Measurements from ENCODE around the gene KDF1. TPM values are rescaled to one million over a fixed set of nuclear protein-coding genes. Genes with fewer than 3 reads are reported as not detected.
"Not testable (repeated sequence)": the region's sequence is repeated elsewhere in the genome, so short reads cannot be mapped to it uniquely, and the experiment has no call there.

KDF1 gene
- total RNA-seq, 1 donor from 2014 or later: 0.21 TPM

DNA sequence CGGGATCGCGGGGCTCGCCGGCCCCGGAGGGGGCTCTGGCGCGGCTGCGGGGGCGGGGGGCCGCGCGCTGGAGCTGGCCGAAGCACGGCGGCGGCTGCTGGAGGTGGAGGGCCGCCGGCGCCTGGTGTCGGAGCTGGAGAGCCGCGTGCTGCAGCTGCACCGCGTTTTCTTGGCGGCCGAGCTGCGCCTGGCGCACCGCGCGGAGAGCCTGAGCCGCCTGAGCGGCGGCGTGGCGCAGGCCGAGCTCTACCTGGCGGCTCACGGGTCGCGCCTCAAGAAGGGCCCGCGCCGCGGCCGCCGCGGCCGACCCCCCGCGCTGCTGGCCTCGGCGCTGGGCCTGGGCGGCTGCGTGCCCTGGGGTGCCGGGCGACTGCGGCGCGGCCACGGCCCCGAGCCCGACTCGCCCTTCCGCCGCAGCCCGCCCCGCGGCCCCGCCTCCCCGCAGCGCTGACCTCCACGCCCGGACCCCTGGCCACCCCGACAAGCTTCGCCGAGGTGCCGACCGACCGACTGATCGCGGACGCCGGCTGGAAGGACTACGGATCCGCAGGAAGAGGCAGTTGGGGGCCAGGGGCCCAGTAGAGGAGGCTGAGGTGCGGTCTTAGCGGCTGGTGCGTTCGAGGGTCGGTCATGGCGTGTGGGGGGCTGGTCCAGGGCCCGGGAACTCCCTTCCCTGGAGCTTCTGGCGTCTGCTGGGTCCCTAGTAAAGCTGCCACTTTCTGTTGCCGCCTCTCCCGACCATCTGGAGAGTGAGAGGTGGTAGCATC lies 33.9 kb upstream of the KDF1 start:
- peaks cover 19% of the 10 kb centered on the region for H3K27me3 Mint-ChIP-seq (ENCODE audit: unreplicated experiment)
- TF ChIP-seq, protein P1, sequence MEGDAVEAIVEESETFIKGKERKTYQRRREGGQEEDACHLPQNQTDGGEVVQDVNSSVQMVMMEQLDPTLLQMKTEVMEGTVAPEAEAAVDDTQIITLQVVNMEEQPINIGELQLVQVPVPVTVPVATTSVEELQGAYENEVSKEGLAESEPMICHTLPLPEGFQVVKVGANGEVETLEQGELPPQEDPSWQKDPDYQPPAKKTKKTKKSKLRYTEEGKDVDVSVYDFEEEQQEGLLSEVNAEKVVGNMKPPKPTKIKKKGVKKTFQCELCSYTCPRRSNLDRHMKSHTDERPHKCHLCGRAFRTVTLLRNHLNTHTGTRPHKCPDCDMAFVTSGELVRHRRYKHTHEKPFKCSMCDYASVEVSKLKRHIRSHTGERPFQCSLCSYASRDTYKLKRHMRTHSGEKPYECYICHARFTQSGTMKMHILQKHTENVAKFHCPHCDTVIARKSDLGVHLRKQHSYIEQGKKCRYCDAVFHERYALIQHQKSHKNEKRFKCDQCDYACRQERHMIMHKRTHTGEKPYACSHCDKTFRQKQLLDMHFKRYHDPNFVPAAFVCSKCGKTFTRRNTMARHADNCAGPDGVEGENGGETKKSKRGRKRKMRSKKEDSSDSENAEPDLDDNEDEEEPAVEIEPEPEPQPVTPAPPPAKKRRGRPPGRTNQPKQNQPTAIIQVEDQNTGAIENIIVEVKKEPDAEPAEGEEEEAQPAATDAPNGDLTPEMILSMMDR (IDR thresholded peaks at IDR 0.05; ENCODE audit: unreplicated experiment): no peak
- peak overlapping the region; percentile 88 for H3K4me3 Mint-ChIP-seq (ENCODE audit: unreplicated experiment)
- H3K36me3 Mint-ChIP-seq (ENCODE audit: low read depth, unreplicated experiment): no peaks in the 10 kb centered on the region
- DNase-seq (ENCODE audit: low spot score): peak; percentile 30
- H3K27ac Mint-ChIP-seq (ENCODE audit: unreplicated experiment): no peak overlapping the region
- H3K4me1 Mint-ChIP-seq (ENCODE audit: unreplicated experiment): peaks cover 11% of the 10 kb centered on the region
- H3K9me3 Mint-ChIP-seq (ENCODE audit: unreplicated experiment): no peaks in the 10 kb centered on the region

DNA sequence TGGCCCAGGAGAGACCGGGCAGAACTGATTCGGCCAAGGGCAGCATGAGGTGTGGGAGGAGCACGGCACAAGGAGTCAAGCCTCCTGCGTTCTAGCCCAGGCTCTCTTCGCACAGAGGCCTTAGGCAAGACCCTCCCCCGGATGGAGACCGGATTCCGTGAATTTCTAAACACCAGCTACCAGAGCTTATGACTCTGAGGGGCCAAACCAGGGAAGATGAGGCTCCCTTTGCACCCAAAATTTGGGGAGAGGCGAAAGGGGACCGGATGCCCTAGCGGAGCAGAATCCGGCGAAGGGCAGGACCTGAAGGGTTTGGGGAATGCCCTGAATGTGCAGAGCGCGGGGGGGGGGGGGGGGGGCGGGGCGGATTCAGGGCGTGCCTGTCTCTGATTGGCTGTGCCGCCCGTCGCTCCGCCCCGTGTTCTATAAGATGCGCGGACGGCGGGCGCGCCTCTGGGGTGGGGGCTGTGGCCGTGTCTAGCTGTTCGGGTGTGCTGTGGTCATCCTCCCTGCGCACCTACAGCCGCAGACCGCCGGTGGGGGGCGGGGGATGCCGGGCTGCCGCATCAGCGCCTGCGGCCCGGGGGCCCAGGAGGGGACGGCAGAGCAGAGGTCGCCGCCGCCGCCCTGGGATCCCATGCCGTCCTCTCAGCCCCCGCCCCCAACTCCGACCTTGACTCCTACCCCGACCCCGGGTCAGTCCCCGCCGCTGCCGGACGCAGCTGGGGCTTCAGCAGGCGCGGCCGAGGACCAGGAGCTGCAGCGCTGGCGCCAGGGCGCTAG lies 33.2 kb upstream of the KDF1 start, which contains the start of gene TRNP1:
Gene TRNP1 (plus strand): TSS at position 456 of the 783 bp plus-strand sequence. CDS start 95 bp downstream, at position 551.
- Mint-ChIP-seq H3K27ac (ENCODE audit: unreplicated experiment) (no peak within 1 kb of the TSS), H3K27me3 (ENCODE audit: unreplicated experiment) (peaks cover 19% of the 10 kb centered on the region), H3K9me3 (ENCODE audit: unreplicated experiment) (no peaks in the 10 kb centered on the region), H3K4me3 (ENCODE audit: unreplicated experiment) (peak within 1 kb of the TSS; percentile 88), H3K36me3 (ENCODE audit: low read depth, unreplicated experiment) (no peaks in the 10 kb centered on the region), H3K4me1 (ENCODE audit: unreplicated experiment) (peaks cover 11% of the 10 kb centered on the region)
- TF ChIP-seq, protein P1 (IDR thresholded peaks at IDR 0.05; ENCODE audit: unreplicated experiment): no peak
- DNase-seq (ENCODE audit: low spot score): peak; percentile 57

DNA sequence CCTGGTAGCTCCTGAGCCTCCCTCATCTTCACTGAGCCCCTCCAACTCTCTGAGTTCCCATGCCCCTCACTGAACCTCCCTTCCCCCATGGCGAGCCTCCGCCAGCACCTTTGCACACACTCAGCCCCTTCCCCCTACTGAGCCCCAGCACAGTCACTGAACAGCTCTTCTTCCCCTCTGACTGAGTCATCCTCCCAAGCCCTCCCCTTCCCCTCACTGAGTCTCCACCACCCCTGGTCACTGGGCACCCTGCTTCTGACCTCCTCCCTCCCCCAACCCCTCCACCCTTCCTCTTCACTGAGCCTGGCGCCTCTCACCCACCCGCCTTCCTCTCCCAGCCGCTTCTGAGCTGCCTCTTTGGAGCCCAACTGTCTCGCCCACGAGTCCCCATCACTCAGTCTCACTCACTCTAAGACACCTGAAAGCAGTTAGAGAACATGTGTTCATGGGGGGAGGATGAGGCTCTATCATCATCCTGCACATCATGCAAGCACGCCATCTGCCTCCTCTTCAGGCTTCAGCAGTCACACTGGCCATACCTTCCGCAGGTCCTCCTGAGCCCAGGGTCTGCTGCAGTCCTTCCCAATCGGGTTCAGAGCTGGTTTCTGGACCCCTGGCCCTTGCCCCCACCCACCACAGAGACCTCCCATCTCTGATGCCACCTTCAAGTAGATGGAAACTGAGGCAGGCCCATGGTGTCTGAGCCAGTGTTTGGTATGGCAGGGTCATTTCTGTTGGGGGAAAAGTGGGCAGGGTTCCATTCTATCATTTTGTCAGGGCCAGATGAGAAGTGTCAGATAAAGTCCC lies 31.2 kb upstream of the KDF1 start:
- TF ChIP-seq, protein P1 (IDR thresholded peaks at IDR 0.05; ENCODE audit: unreplicated experiment): no peak
- H3K4me1 Mint-ChIP-seq (ENCODE audit: unreplicated experiment): peaks cover 5% of the 10 kb centered on the region
- no peak overlapping the region for H3K27ac Mint-ChIP-seq (ENCODE audit: unreplicated experiment)
- no peak for DNase-seq (ENCODE audit: low spot score)
- H3K4me3 Mint-ChIP-seq (ENCODE audit: unreplicated experiment): no peak overlapping the region
- H3K9me3 Mint-ChIP-seq (ENCODE audit: unreplicated experiment): no peaks in the 10 kb centered on the region
- H3K36me3 Mint-ChIP-seq (ENCODE audit: low read depth, unreplicated experiment): no peaks in the 10 kb centered on the region
- H3K27me3 Mint-ChIP-seq (ENCODE audit: unreplicated experiment): peaks cover 13% of the 10 kb centered on the region

DNA sequence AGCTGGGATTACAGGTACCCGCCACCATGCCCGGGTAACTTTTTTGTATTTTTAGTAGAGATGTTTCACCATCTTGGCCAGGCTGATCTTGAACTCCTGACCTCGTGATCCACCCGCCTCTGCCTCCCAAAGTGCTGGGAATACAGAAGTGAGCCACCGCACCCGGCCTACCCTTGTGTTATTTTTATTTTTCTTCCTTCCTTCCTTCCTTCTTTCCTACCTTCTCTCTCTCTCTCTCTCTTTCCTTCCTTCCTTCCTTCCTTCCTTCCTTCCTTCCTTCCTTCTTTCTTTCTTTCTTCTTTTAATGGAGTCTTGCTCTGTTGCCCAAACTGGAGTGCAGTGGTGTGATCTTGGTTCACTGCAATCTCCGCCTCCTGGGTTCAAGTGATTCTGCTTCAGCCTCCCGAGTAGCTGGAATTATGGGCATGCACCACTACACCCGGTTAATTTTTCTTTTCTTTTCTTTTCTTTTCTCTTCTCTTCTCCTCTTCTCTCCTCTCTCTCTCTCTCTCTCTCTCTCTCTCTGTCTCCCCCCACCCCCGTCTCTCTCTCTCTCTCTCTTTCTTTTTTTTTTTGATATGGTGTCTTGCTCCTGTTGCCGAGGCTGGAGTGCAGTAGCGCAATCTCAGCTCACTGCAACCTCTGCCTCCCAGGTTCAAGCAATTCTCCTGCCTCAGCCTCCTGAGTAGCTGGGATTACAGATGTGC lies 29.3 kb upstream of the KDF1 start:
- H3K27me3 Mint-ChIP-seq (ENCODE audit: unreplicated experiment); H3K36me3 Mint-ChIP-seq (ENCODE audit: low read depth, unreplicated experiment); H3K4me3 Mint-ChIP-seq (ENCODE audit: unreplicated experiment); H3K4me1 Mint-ChIP-seq (ENCODE audit: unreplicated experiment); H3K9me3 Mint-ChIP-seq (ENCODE audit: unreplicated experiment); H3K27ac Mint-ChIP-seq (ENCODE audit: unreplicated experiment); DNase-seq (ENCODE audit: low spot score): not testable (repeated sequence)

DNA sequence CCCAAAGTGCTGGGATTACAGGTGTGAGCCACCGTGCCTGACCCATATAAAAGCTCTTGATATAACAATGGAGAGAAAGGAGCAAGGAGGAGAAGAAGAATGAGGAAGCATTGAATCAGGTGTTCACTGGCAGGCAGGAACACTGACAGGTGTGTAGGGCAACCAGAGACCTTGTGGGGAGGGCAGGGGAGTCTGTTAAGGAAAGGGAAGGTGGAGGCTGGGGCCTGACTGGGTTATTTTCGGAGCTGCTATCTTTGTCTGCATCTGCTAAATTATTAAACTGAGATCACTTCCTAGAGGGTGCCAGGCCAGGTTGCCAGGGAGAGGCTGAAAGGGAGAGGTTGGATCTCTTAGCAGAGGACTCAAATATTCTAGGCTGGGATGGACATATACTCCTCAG lies 26.4 kb upstream of the KDF1 start:
- no peaks in the 10 kb centered on the region for H3K36me3 Mint-ChIP-seq (ENCODE audit: low read depth, unreplicated experiment)
- H3K27me3 Mint-ChIP-seq (ENCODE audit: unreplicated experiment): peaks cover 2% of the 10 kb centered on the region
- H3K4me3 Mint-ChIP-seq (ENCODE audit: unreplicated experiment): no peak overlapping the region
- no peaks in the 10 kb centered on the region for H3K9me3 Mint-ChIP-seq (ENCODE audit: unreplicated experiment)
- no peak overlapping the region for H3K27ac Mint-ChIP-seq (ENCODE audit: unreplicated experiment)
- TF ChIP-seq, protein P1 (IDR thresholded peaks at IDR 0.05; ENCODE audit: unreplicated experiment): no peak
- DNase-seq (ENCODE audit: low spot score): no peak
- no peaks in the 10 kb centered on the region for H3K4me1 Mint-ChIP-seq (ENCODE audit: unreplicated experiment)

Measured in endothelial cell (in vitro differentiated cells).